Measurements from ENCODE around the gene ADARB2. TPM values are rescaled to one million over a fixed set of nuclear protein-coding genes. Genes with fewer than 3 reads are reported as not detected.

ADARB2 gene
- polyA plus RNA-seq, 3 donors, result not detected

GRCh38 chr10:1264001-1264400 is 473.3 kb downstream of the ADARB2 start:
- Mint-ChIP-seq H3K9me3 (peaks cover 0 to 5% (median 3%) of the 10 kb centered on the region in 7 donors), H3K27me3 (ENCODE audit: low read depth in 3 of 3) (peaks cover 2 to 7% (median 3%) of the 10 kb centered on the region in 3 donors), H3K4me1 (peaks cover 3% of the 10 kb centered on the region), H3K4me3 (no peak overlapping the region), H3K36me3 (no peaks in the 10 kb centered on the region), H3K27ac (no peak overlapping the region)
- intact Hi-C loops (cut with micrococcal nuclease), result no loop called here
- Histone ChIP-seq H3K27ac (ENCODE audit: low read depth in 1 of 2, low read length in 2 of 2) (no peak overlapping the region), H4K20me1 (ENCODE audit: insufficient read depth, low read length) (no peaks in the 10 kb centered on the region), H3K36me3 (replicated peaks in 1 of 2; ENCODE audit: control insufficient read depth in 1 of 2, insufficient read depth in 2 of 2, low read length in 2 of 2) (no peaks in the 10 kb centered on the region), H3K4me1 (ENCODE audit: control insufficient read depth in 1 of 2, insufficient read depth in 2 of 2, low read length in 2 of 2) (no peaks in the 10 kb centered on the region), H3K9ac (ENCODE audit: insufficient read depth, low read length, poor library complexity, severe bottlenecking) (no peak overlapping the region), H2AFZ (ENCODE audit: insufficient read depth, low read depth, low read length, poor library complexity, severe bottlenecking) (no peak overlapping the region), H3K4me2 (replicated peaks; ENCODE audit: extremely low read depth, low read length, poor library complexity, severe bottlenecking) (no peak overlapping the region), H3K9me3 (replicated peaks in 1 of 2; ENCODE audit: control insufficient read depth in 1 of 2, insufficient read depth in 1 of 2, low read length in 2 of 2) (no peaks in the 10 kb centered on the region), H3K79me2 (ENCODE audit: insufficient read depth, low read length) (no peaks in the 10 kb centered on the region), H3K4me3 (replicated peaks in 1 of 3; ENCODE audit: low read depth in 2 of 3, low read length in 3 of 3) (no peak overlapping the region), H3K27me3 (ENCODE audit: control insufficient read depth in 2 of 2, insufficient read depth in 2 of 2, low read length in 2 of 2) (no peaks in the 10 kb centered on the region)
- DNase-seq, result no peak
- TF ChIP-seq CTCF (IDR thresholded peaks at IDR 0.05), result no peak
- 84% methylated on average over 4 of the region's 9 CpGs for WGBS (ENCODE audit: insufficient coverage)

GRCh38 chr10:1257274-1257673 is 480.1 kb downstream of the ADARB2 start:
- Mint-ChIP-seq H3K36me3 (no peaks in the 10 kb centered on the region), H3K4me3 (peak overlapping the region in 1 of 2 donors; percentile 51), H3K4me1 (peaks cover 1% of the 10 kb centered on the region), H3K27me3 (ENCODE audit: low read depth in 3 of 3) (peaks cover 25 to 37% (median 26%) of the 10 kb centered on the region in 3 donors), H3K9me3 (peaks cover 0 to 10% (median 6%) of the 10 kb centered on the region in 7 donors), H3K27ac (no peak overlapping the region)
- no peaks in the 10 kb centered on the region for H3K36me3 ChIP-seq (replicated peaks in 1 of 2; ENCODE audit: control insufficient read depth in 1 of 2, insufficient read depth in 2 of 2, low read length in 2 of 2)
- H3K27me3 ChIP-seq (ENCODE audit: control insufficient read depth in 2 of 2, insufficient read depth in 2 of 2, low read length in 2 of 2), result peaks cover 0 to 10% of the 10 kb centered on the region in 2 donors
- WGBS (ENCODE audit: insufficient coverage), result 84% methylated on average over 6 of the region's 7 CpGs
- no peaks in the 10 kb centered on the region for H3K9me3 ChIP-seq (replicated peaks in 1 of 2; ENCODE audit: control insufficient read depth in 1 of 2, insufficient read depth in 1 of 2, low read length in 2 of 2)
- H2AFZ ChIP-seq (ENCODE audit: insufficient read depth, low read depth, low read length, poor library complexity, severe bottlenecking), result no peak overlapping the region
- H3K79me2 ChIP-seq (ENCODE audit: insufficient read depth, low read length), result no peaks in the 10 kb centered on the region
- no peak overlapping the region for H3K4me2 ChIP-seq (replicated peaks; ENCODE audit: extremely low read depth, low read length, poor library complexity, severe bottlenecking)
- H3K9ac ChIP-seq (ENCODE audit: insufficient read depth, low read length, poor library complexity, severe bottlenecking), result no peak overlapping the region
- TF ChIP-seq CTCF (IDR thresholded peaks at IDR 0.05), result no peak
- no peaks in the 10 kb centered on the region for H4K20me1 ChIP-seq (ENCODE audit: insufficient read depth, low read length)
- intact Hi-C loops (cut with micrococcal nuclease), result no loop called here
- no peak for DNase-seq
- H3K27ac ChIP-seq (ENCODE audit: low read depth in 1 of 2, low read length in 2 of 2), result no peak overlapping the region
- no peak overlapping the region for H3K4me3 ChIP-seq (replicated peaks in 1 of 3; ENCODE audit: low read depth in 2 of 3, low read length in 3 of 3)
- no peaks in the 10 kb centered on the region for H3K4me1 ChIP-seq (ENCODE audit: control insufficient read depth in 1 of 2, insufficient read depth in 2 of 2, low read length in 2 of 2)
